ENCODE measurements around the gene GARRE1.

Gene GARRE1

DNA sequence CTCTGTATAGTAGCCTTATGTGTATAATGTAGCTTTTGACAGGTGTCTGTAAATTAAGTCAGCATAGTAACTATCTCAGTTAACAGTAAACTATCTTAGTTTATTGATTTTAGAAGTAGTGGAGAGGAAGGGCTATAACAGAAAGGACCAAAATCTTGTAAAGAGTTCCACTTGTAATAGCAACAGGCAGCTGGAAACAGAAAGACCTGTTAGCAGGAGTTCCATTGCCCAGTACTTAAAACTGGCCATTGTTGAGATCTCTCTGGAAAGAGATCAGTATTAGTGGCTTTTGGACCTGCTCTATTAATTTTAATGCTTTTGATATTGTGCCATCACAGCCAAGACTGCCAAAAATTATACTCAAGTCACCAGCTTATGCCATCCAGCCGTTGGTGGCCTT lies 32.0 kb upstream of the GARRE1 start:
- POLR2A ChIA-PET, result no interaction called here
- DNase-seq (ENCODE audit: extremely low spot score), result no peak

DNA sequence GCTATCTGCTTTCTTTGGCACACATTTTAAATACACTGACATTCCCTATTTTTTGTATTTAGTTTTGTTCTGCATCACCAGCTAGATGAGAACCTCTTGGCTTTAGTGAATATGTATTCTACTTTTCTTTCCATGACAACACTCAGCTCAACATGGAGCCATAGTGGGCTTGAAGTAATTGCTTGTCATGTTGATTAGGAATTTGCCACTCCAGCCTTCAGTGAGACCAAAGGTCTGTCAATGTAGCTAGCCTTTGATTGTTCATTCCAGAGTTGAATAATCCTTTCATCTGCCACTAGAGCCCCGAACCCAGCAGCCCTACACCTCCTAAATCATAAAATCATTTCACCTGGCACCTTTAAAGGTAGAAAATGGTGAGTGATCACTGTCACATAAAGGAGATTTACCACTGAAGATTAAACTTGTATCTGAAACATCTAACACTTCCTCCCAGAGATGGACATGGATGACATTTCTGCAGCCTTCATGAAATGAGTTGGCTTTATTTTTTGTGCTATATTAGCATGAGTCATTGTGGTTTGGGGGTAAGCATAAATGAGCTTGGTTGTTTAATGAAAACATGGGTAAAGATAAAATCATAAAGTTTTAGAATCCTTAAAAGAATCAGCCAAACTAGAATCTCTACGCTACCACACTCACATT lies 29.2 kb upstream of the GARRE1 start:
- DNase-seq (ENCODE audit: extremely low spot score), result no peak
- ChIA-PET CTCF (interaction anchor here (0.9 to 3.9 kb wide), 5 partner anchors 10 to 205 kb away, joined by 3 to 12 read pairs (median 3); no protein-coding TSS in a partner anchor), POLR2A (no interaction called here)
- TF ChIP-seq, protein P1, sequence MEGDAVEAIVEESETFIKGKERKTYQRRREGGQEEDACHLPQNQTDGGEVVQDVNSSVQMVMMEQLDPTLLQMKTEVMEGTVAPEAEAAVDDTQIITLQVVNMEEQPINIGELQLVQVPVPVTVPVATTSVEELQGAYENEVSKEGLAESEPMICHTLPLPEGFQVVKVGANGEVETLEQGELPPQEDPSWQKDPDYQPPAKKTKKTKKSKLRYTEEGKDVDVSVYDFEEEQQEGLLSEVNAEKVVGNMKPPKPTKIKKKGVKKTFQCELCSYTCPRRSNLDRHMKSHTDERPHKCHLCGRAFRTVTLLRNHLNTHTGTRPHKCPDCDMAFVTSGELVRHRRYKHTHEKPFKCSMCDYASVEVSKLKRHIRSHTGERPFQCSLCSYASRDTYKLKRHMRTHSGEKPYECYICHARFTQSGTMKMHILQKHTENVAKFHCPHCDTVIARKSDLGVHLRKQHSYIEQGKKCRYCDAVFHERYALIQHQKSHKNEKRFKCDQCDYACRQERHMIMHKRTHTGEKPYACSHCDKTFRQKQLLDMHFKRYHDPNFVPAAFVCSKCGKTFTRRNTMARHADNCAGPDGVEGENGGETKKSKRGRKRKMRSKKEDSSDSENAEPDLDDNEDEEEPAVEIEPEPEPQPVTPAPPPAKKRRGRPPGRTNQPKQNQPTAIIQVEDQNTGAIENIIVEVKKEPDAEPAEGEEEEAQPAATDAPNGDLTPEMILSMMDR (IDR thresholded peaks at IDR 0.05; ENCODE audit: control extremely low read depth, extremely low read depth, low read depth, missing control alignments), result no peak

More for the DNA sequence above, 32.0 kb upstream of the GARRE1 start:
- CTCF ChIA-PET, result interaction anchor here (0.8 to 3.7 kb wide), 10 partner anchors 9 to 39 kb away, joined by 3 to 17 read pairs (median 3); no protein-coding TSS in a partner anchor
- TF ChIP-seq, protein P1 (IDR thresholded peaks at IDR 0.05; ENCODE audit: control extremely low read depth, extremely low read depth, low read depth, missing control alignments), result no peak

DNA sequence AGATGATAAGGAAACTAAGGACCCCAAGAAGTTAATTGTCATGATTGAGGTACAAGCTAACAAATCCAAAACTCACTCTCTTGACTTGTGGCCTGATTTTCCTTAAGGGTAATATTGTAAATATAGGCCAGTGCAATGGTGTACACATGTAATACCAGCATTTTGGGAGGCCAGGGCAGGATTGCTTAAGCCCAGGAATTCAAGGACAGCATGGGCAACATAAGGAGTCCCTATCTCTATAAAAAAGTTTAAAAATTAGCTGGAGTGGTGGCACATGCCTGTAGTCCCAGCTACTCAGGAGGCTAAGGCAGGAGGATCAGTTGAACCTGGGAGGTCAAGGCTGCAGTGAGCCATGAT lies 28.7 kb upstream of the GARRE1 start:
- no peak for DNase-seq (ENCODE audit: extremely low spot score)
- ChIA-PET CTCF (interaction anchor here (0.9 to 3.9 kb wide), 6 partner anchors 10 to 205 kb away, joined by 3 to 12 read pairs (median 4); no protein-coding TSS in a partner anchor), POLR2A (no interaction called here)
- TF ChIP-seq, protein P1 (IDR thresholded peaks at IDR 0.05; ENCODE audit: control extremely low read depth, extremely low read depth, low read depth, missing control alignments), result no peak

DNA sequence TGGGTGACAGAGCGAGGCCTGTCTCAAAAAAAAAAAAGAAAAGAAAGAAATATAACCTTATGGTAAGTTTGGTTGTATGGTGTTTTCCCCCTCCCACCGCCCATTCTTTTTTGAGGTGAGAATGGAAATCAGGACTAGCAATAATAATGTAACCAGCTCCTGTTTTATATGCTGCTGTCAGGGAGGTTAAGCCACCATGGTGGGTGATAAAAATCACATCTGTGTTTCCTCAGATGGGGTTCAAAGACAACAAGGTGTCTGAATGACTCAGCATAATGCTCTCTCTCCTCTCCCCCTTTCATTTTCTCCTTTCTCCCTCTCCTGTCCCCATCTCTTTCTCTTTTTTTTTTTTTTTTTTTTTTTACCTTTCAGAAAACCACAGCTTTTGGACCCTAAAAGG lies 28.3 kb upstream of the GARRE1 start:
- TF ChIP-seq, protein P1 (IDR thresholded peaks at IDR 0.05; ENCODE audit: control extremely low read depth, extremely low read depth, low read depth, missing control alignments), result no peak
- ChIA-PET POLR2A (interaction anchor here (0.6 kb wide), 1 partner anchor 1048 kb away, joined by 7 read pairs; no protein-coding TSS in a partner anchor), CTCF (interaction anchor here (0.9 to 3.9 kb wide), 6 partner anchors 11 to 204 kb away, joined by 3 to 12 read pairs (median 4); no protein-coding TSS in a partner anchor)
- DNase-seq (ENCODE audit: extremely low spot score), result no peak

DNA sequence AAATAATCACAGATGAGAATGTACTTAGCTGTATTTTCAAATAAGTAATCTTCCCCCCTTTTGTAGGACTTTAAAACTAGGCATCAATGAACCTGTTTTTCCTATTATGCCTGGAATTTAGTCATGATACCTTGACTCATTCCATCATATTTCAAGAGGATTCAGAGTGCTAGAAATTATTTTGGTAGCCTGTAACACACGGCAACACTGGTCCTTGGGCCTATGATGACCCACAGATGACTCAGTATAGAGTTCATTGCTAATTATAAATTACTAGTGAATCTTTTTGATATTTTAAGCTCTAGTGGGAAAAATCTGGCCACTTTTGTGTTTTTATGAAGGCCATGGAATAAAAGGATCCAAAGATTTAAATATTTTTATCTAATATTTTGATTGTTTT lies 26.0 kb upstream of the GARRE1 start:
- DNase-seq (ENCODE audit: extremely low spot score), result no peak
- CTCF ChIA-PET, result no interaction called here
- TF ChIP-seq, protein P1 (IDR thresholded peaks at IDR 0.05; ENCODE audit: control extremely low read depth, extremely low read depth, low read depth, missing control alignments), result no peak
- POLR2A ChIA-PET, result no interaction called here

DNA sequence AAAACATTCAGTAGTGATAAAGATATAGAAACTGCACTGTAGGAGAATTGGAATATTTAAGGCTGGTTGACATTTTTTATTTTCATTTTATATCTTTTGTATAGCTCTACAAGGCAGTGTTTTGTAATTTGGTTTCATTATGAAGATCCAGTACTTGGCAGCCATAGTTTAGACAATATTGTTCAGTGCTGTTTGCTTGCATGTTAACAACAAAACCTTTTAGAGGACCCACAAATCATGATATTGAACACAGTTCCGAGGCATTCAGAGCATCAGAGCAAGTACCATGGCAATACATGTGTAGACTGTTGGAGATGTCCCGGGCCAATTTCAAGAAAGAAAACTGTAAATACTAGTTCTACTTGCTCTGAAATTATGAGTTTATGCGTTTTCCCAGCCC lies 25.6 kb upstream of the GARRE1 start:
- ChIA-PET CTCF (no interaction called here), POLR2A (no interaction called here)
- no peak for DNase-seq (ENCODE audit: extremely low spot score)

More for the DNA sequence above, 25.6 kb upstream of the GARRE1 start:
- TF ChIP-seq, protein P1 (IDR thresholded peaks at IDR 0.05; ENCODE audit: control extremely low read depth, extremely low read depth, low read depth, missing control alignments), result no peak
